GM12878 (cell line): Measurements from ENCODE around the gene TMEM179B. TPM values are rescaled to one million over a fixed set of nuclear protein-coding genes. Genes with fewer than 3 reads are reported as not detected.

Source experiments
- ATAC-seq: fragments of 200-7000 bp; cut with Tn5 transposase; 3 replicates; pipeline ENCODE4 v1.9.1; 2020; ENCODE audit warnings: mild to moderate bottlenecking, moderate library complexity
- BruUV-seq: library from RNA; stranded (reverse); fragments of 400-500 nt; replicated peaks from 2 replicates; lab custom pipeline; 2021; lab: Mats Ljungman, UMichigan
- CTCF ChIA-PET: fragments of 300-600 bp; sonication (Branson Sonifier 250); formaldehyde crosslinking; extraction: SDS; loops from one replicate; lab custom pipeline; 2021; ENCODE audit warnings: inconsistent platforms; lab: Yijun Ruan, JAX
- POLR2A ChIA-PET: fragments of 350-600 bp; formaldehyde crosslinking; extraction: SDS; loops from one replicate; lab custom pipeline; 2021; ENCODE audit warnings: inconsistent platforms; lab: Charles Lee
- RAD21 ChIA-PET: fragments of 300-600 bp; sonication (Branson Sonifier 250); formaldehyde crosslinking; loops from one replicate; lab custom pipeline; 2023; ENCODE audit warnings: antibody characterized with exemption; ENCODE audit not compliant: unreplicated experiment; lab: Charles Lee
- SMC1A ChIA-PET: fragments of 300-600 bp; sonication (Branson Sonifier 250); formaldehyde crosslinking; loops from one replicate; lab custom pipeline; 2023; ENCODE audit not compliant: unreplicated experiment, uncharacterized antibody; lab: Charles Lee
- DNase-seq: peaks from one replicate; pipeline ENCODE4 v3.0.0-alpha.2; 2011; ENCODE audit warnings: low read depth, low spot score
- FAIRE-seq: peaks from 3 replicates; lab custom pipeline; 2011; peaks lifted over from hg19 to GRCh38; lab: Jason Lieb, UNC
- H2AFZ ChIP-seq: 2 replicates; pipeline ENCODE4 v1.6.0; 2011; ENCODE audit warnings: low read depth, low read length, control low read depth; ENCODE audit not compliant: control insufficient read depth
- H3K27ac ChIP-seq: 2 replicates; pipeline ENCODE4 v1.5.1; 2011; ENCODE audit warnings: control low read depth; ENCODE audit not compliant: control insufficient read depth, insufficient read depth
- H3K27me3 ChIP-seq, 2 experiments: replicated peaks in 1 of 2; 2 replicates each; pipeline versions ENCODE4 v1.6.0 to v1.6.1; 2011; ENCODE audit warnings: low read length in 1 of 2; ENCODE audit not compliant: control insufficient read depth in 2 of 2, insufficient read depth in 2 of 2
- H3K36me3 ChIP-seq, 2 experiments: 2 replicates each; pipeline ENCODE4 v1.5.1; 2011; ENCODE audit warnings: low read length in 1 of 2; ENCODE audit not compliant: control insufficient read depth in 2 of 2, insufficient read depth in 2 of 2
- H3K4me1 ChIP-seq: 2 replicates; pipeline ENCODE4 v1.6.1; 2011; ENCODE audit warnings: mild to moderate bottlenecking, low read length, moderate library complexity, mixed read lengths; ENCODE audit not compliant: control insufficient read depth, insufficient read depth
- H3K4me2 ChIP-seq: 2 replicates; pipeline ENCODE4 v1.6.0; 2011; ENCODE audit warnings: control low read depth; ENCODE audit not compliant: control insufficient read depth, insufficient read depth
- H3K4me3 ChIP-seq: fragments of 200-600 bp; sonication (generic); 2 replicates; pipeline ENCODE4 v1.5.1; 2016
- H3K79me2 ChIP-seq: 2 replicates; pipeline ENCODE4 v1.6.0; 2011; ENCODE audit warnings: low read length; ENCODE audit not compliant: control insufficient read depth, insufficient read depth
- H3K9ac ChIP-seq: 2 replicates; pipeline ENCODE4 v1.8.0; 2011; ENCODE audit warnings: low read length, control low read depth, mixed read lengths; ENCODE audit not compliant: control insufficient read depth, insufficient read depth
- H3K9me3 ChIP-seq: replicated peaks from 3 replicates; pipeline ENCODE4 v1.5.1; 2011; ENCODE audit warnings: mild to moderate bottlenecking, low read length; ENCODE audit not compliant: control insufficient read depth, insufficient read depth
- H4K20me1 ChIP-seq: 2 replicates; pipeline ENCODE4 v1.6.0; 2011; ENCODE audit not compliant: control insufficient read depth, insufficient read depth
- EGR1 ChIP-seq, 2 experiments: IDR thresholded peaks; 1 replicate in 1 of 2; 2 replicates in 1 of 2; pipeline ENCODE4 v1.6.1; 2011 to 2012; ENCODE audit warnings: low read depth in 2 of 2, low read length in 2 of 2, borderline replicate concordance in 1 of 2, mild to moderate bottlenecking in 1 of 2, moderate library complexity in 1 of 2
- FOS ChIP-seq: IDR thresholded peaks from 3 replicates; pipeline ENCODE4 v1.6.1; 2011; ENCODE audit warnings: borderline replicate concordance; ENCODE audit not compliant: insufficient read length; ENCODE audit errors: extremely low read depth
- SMAD5 ChIP-seq: IDR thresholded peaks from 2 replicates; pipeline ENCODE4 v1.6.1; 2016; ENCODE audit warnings: antibody characterized with exemption, low read depth
- TARDBP ChIP-seq: IDR thresholded peaks from 2 replicates; pipeline ENCODE4 v1.6.1; 2016; ENCODE audit warnings: borderline replicate concordance
- TCF3 ChIP-seq: IDR thresholded peaks from 2 replicates; pipeline ENCODE4 v1.6.1; 2012; ENCODE audit warnings: low read depth, mild to moderate bottlenecking, low read length, borderline replicate concordance; ENCODE audit not compliant: insufficient read depth
- WGBS: methylation state at CpG from one replicate; pipeline ENCODE4 v1.1.6; 2016; ENCODE audit warnings: low lambda C conversion rate; ENCODE audit not compliant: insufficient replicate concordance, insufficient coverage; ENCODE audit errors: missing lambda C conversion rate; 5-methylcytosine and 5-hydroxymethylcytosine counted together
- in situ Hi-C: fragments of 300-500 bp; cut with MboI; formaldehyde crosslinking; loops from 9 replicates; pipeline ENCODE4 v1.14.3; 2018; ENCODE audit warnings: mixed read lengths
- intact Hi-C: fragments of 100-400 bp; cut with micrococcal nuclease; formaldehyde crosslinking; loops from one replicate; pipeline ENCODE4 v1.14.2; 2022; ENCODE audit not compliant: unreplicated experiment
- polyA plus RNA-seq, 11 experiments: library from polyadenylated mRNA; depleted of rRNA in 4 of 11; unstranded in 6 of 11; stranded (reverse) in 5 of 11; fragments of >200 nt; fragmentation: Nextera tagmentation in 4 of 11; fragmentation: Illumina TruSeq in 1 of 11; extraction: Ambion mirVana in 4 of 11; extraction: Trizol in 1 of 11; gene quantifications; 1 replicate in 1 of 11; 2 replicates in 10 of 11; pipeline versions ENCODE4 v1.2.1 to v1.2.3, GENCODE V29; 2011 to 2016; ENCODE audit warnings: inconsistent platforms in 2 of 11, missing spikeins in 2 of 11, low read depth in 1 of 11
- total RNA-seq, 4 experiments: library from RNA; depleted of rRNA in 3 of 4; stranded (reverse); fragments of >200 nt in 3 of 4; fragmentation: Illumina TruSeq in 1 of 4; extraction: Trizol in 1 of 4; gene quantifications; 2 replicates each; pipeline versions ENCODE4 v1.2.1 to v1.2.3, GENCODE V29; 2013 to 2021
- TF ChIP-seq, protein P1 (sequence below): fragments of 450-650 bp; IDR thresholded peaks from 2 replicates; pipeline ENCODE4 v1.6.1; 2017; ENCODE audit warnings: mild to moderate bottlenecking, low read depth, inconsistent platforms; ENCODE audit not compliant: poor library complexity, severe bottlenecking
- TF ChIP-seq, protein P2 (sequence below): fragments of 450-650 bp; IDR thresholded peaks from 2 replicates; pipeline ENCODE4 v1.6.1; 2018; ENCODE audit warnings: borderline replicate concordance, mild to moderate bottlenecking; ENCODE audit not compliant: partially characterized antibody
- TF ChIP-seq, protein P3 (sequence below): fragments of 450-650 bp; IDR thresholded peaks from 2 replicates; pipeline ENCODE4 v1.6.1; 2017; ENCODE audit warnings: mild to moderate bottlenecking

The TMEM179B gene
- total and polyA plus RNA-seq, 10 of the 15 experiments (the other 5 are each of a cell fraction or from before 2014, with no cell fraction given) = 21.7 to 82.4 (median 42.0) TPM

DNA sequence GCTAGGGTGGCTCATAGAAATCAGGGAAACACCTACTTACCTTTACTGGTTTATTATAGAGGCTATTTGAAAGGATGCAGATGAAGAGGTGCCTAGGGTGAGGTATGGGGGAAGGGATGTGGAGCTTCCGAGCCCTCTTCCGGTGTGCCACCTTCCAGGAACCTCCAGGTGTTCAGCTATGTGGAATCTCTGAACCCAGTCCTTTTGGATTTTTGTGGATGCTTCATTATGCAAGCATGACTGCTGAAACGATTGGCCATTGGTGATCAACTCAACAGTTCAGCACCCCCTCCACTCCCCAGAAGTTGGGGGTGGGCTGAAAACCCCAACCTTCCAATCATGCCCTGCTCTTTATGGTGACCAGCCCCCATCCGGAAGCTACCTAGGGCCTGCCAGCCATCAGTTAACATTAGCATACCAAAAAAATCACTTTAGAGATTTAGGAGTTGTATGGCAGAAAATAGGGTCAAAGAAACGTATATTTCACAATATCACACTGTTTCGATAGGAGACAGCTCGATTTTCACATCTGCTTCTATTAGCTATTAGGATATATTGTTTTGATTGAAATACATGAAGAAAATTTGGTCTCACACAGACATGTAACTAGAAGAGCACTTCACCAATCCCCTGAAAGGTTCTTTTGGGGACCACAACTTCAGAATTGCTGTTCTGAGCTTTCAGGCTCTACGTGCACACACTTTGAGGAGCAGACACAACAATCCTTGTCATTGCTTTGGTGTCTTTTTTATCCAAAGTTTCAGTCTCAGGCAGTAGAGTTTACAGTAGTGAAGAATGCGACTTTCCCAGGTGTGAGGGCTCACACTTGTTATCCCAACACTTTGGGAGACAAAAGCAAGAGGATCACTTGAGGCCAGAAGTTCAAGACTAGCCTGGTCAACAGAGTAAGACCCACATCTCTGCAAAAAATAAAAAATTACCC, 29.1 kb upstream of the TMEM179B start:
- no peaks in the 10 kb centered on the region for H4K20me1 ChIP-seq
- peaks cover 15% of the 10 kb centered on the region for H3K79me2 ChIP-seq
- ChIA-PET SMC1A (interaction anchor here (1.5 to 2.1 kb wide), 3 partner anchors 10 to 64 kb away, joined by 3 to 5 read pairs (median 4); no protein-coding TSS in a partner anchor), RAD21 (interaction anchor here (0.7 to 0.9 kb wide), 4 partner anchors 12 to 333 kb away, joined by 3 read pairs; partner anchors contain the start of genes HNRNPUL2 and TAF6L), CTCF (interaction anchor here (0.7 to 1.2 kb wide), 2 partner anchors 28 to 215 kb away, joined by 3 to 4 read pairs; no protein-coding TSS in a partner anchor), POLR2A (interaction anchor here (0.5 to 2.4 kb wide), 5 partner anchors 11 to 210 kb away, joined by 3 to 17 read pairs (median 4); partner anchors contain the start of gene TTC9C)
- intact Hi-C loops (no loop called here), in situ Hi-C loops (no loop called here)
- H3K36me3 ChIP-seq = no peaks in the 10 kb centered on the region
- FAIRE-seq = no peak
- no peak for TF ChIP-seq FOS
- TF ChIP-seq, protein P1, sequence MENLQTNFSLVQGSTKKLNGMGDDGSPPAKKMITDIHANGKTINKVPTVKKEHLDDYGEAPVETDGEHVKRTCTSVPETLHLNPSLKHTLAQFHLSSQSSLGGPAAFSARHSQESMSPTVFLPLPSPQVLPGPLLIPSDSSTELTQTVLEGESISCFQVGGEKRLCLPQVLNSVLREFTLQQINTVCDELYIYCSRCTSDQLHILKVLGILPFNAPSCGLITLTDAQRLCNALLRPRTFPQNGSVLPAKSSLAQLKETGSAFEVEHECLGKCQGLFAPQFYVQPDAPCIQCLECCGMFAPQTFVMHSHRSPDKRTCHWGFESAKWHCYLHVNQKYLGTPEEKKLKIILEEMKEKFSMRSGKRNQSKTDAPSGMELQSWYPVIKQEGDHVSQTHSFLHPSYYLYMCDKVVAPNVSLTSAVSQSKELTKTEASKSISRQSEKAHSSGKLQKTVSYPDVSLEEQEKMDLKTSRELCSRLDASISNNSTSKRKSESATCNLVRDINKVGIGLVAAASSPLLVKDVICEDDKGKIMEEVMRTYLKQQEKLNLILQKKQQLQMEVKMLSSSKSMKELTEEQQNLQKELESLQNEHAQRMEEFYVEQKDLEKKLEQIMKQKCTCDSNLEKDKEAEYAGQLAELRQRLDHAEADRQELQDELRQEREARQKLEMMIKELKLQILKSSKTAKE = no peak
- no peak for TF ChIP-seq TCF3
- TF ChIP-seq, protein P2, sequence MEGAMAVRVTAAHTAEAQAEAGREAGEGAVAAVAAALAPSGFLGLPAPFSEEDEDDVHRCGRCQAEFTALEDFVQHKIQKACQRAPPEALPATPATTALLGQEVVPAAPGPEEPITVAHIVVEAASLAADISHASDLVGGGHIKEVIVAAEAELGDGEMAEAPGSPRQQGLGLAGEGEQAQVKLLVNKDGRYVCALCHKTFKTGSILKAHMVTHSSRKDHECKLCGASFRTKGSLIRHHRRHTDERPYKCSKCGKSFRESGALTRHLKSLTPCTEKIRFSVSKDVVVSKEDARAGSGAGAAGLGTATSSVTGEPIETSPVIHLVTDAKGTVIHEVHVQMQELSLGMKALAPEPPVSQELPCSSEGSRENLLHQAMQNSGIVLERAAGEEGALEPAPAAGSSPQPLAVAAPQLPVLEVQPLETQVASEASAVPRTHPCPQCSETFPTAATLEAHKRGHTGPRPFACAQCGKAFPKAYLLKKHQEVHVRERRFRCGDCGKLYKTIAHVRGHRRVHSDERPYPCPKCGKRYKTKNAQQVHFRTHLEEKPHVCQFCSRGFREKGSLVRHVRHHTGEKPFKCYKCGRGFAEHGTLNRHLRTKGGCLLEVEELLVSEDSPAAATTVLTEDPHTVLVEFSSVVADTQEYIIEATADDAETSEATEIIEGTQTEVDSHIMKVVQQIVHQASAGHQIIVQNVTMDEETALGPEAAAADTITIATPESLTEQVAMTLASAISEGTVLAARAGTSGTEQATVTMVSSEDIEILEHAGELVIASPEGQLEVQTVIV = no peak
- TF ChIP-seq, protein P3, sequence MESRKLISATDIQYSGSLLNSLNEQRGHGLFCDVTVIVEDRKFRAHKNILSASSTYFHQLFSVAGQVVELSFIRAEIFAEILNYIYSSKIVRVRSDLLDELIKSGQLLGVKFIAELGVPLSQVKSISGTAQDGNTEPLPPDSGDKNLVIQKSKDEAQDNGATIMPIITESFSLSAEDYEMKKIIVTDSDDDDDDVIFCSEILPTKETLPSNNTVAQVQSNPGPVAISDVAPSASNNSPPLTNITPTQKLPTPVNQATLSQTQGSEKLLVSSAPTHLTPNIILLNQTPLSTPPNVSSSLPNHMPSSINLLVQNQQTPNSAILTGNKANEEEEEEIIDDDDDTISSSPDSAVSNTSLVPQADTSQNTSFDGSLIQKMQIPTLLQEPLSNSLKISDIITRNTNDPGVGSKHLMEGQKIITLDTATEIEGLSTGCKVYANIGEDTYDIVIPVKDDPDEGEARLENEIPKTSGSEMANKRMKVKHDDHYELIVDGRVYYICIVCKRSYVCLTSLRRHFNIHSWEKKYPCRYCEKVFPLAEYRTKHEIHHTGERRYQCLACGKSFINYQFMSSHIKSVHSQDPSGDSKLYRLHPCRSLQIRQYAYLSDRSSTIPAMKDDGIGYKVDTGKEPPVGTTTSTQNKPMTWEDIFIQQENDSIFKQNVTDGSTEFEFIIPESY = no peak
- no peak for TF ChIP-seq SMAD5
- no peak for TF ChIP-seq EGR1 (IDR thresholded peaks at IDR 0.05; ENCODE audit: borderline replicate concordance in 1 of 2, low read depth in 2 of 2, low read length in 2 of 2)
- no peak for TF ChIP-seq TARDBP
- H2AFZ ChIP-seq = no peak overlapping the region
- no TSS peak for BruUV-seq
- H3K4me3 ChIP-seq = no peak overlapping the region
- H3K4me2 ChIP-seq = no peak overlapping the region
- no peak overlapping the region for H3K9ac ChIP-seq
- no peaks in the 10 kb centered on the region for H3K9me3 ChIP-seq
- no peak for ATAC-seq
- H3K27ac ChIP-seq = no peak overlapping the region
- H3K27me3 ChIP-seq = no peaks in the 10 kb centered on the region
- peaks cover 5% of the 10 kb centered on the region for H3K4me1 ChIP-seq
- WGBS = 57% methylated on average over 9 of the region's 9 CpGs
- no peak for DNase-seq
